WTC11 (cell line): ENCODE data around the gene DYRK1A. TPM values are rescaled to one million over a fixed set of nuclear protein-coding genes. Genes with fewer than 3 reads are reported as not detected.
A peak's percentile ranks its signal among the peaks of the same experiment; 100 is the strongest.

Experiments used
- ATF1 ChIP-seq: sonication (generic); formaldehyde crosslinking; IDR thresholded peaks from 2 replicates; pipeline ENCODE4 v1.8.1; 2023; ENCODE audit warnings: mild to moderate bottlenecking, moderate library complexity, missing genetic modification reagents
- ATF6 ChIP-seq: sonication (generic); formaldehyde crosslinking; IDR thresholded peaks from 2 replicates; pipeline ENCODE4 v1.8.1; 2023; ENCODE audit warnings: mild to moderate bottlenecking, missing genetic modification reagents
- CBFB ChIP-seq: sonication (generic); formaldehyde crosslinking; IDR thresholded peaks from 2 replicates; pipeline ENCODE4 v1.8.1; 2022; ENCODE audit warnings: mild to moderate bottlenecking, low read depth, missing genetic modification reagents
- CREB1 ChIP-seq: sonication (generic); formaldehyde crosslinking; IDR thresholded peaks from 2 replicates; pipeline ENCODE4 v1.8.0; 2023; ENCODE audit warnings: mild to moderate bottlenecking, missing genetic modification reagents
- E2F1 ChIP-seq: sonication (generic); formaldehyde crosslinking; IDR thresholded peaks from 2 replicates; pipeline ENCODE4 v1.8.0; 2022; ENCODE audit warnings: mild to moderate bottlenecking, missing genetic modification reagents
- E2F4 ChIP-seq: sonication (generic); formaldehyde crosslinking; IDR thresholded peaks from 2 replicates; pipeline ENCODE4 v1.8.1; 2022; ENCODE audit warnings: low read depth, mild to moderate bottlenecking, moderate library complexity, missing genetic modification reagents, borderline replicate concordance
- ESRRA ChIP-seq: sonication (generic); formaldehyde crosslinking; IDR thresholded peaks from 2 replicates; pipeline ENCODE4 v1.8.1; 2022; ENCODE audit warnings: mild to moderate bottlenecking, missing genetic modification reagents, borderline replicate concordance
- ETV6 ChIP-seq: sonication (generic); formaldehyde crosslinking; IDR thresholded peaks from 2 replicates; pipeline ENCODE4 v1.8.1; 2022; ENCODE audit warnings: mild to moderate bottlenecking, missing genetic modification reagents
- FOXJ3 ChIP-seq: sonication (generic); formaldehyde crosslinking; IDR thresholded peaks from 2 replicates; pipeline ENCODE4 v1.9.0; 2021; ENCODE audit warnings: missing genetic modification reagents, mild to moderate bottlenecking, borderline replicate concordance
- IRF2 ChIP-seq: sonication (generic); formaldehyde crosslinking; IDR thresholded peaks from 2 replicates; pipeline ENCODE4 v1.8.0; 2022; ENCODE audit warnings: low read depth, missing genetic modification reagents, borderline replicate concordance
- JUN ChIP-seq: sonication (generic); formaldehyde crosslinking; IDR thresholded peaks from 2 replicates; pipeline ENCODE4 v1.8.0; 2023; ENCODE audit warnings: mild to moderate bottlenecking, missing genetic modification reagents
- KAT7 ChIP-seq: sonication (generic); formaldehyde crosslinking; IDR thresholded peaks from 2 replicates; pipeline ENCODE4 v1.8.1; 2023; ENCODE audit warnings: missing genetic modification reagents, mild to moderate bottlenecking, borderline replicate concordance
- MYBL2 ChIP-seq: sonication (generic); formaldehyde crosslinking; IDR thresholded peaks from 2 replicates; pipeline ENCODE4 v1.8.1; 2023; ENCODE audit warnings: mild to moderate bottlenecking, moderate library complexity, missing genetic modification reagents
- NFATC4 ChIP-seq: fragments of 250-450 bp; sonication (Bioruptor Pico); IDR thresholded peaks from 2 replicates; pipeline ENCODE4 v1.9.0; 2021; ENCODE audit warnings: mild to moderate bottlenecking
- NR3C1 ChIP-seq: sonication (generic); formaldehyde crosslinking; conservative IDR thresholded peaks from 2 replicates; pipeline ENCODE4 v1.8.1; 2023; ENCODE audit warnings: low read depth, mild to moderate bottlenecking, missing genetic modification reagents
- OVOL2 ChIP-seq: fragments of 250-450 bp; sonication (Bioruptor Pico); IDR thresholded peaks from 2 replicates; pipeline ENCODE4 v1.9.0; 2021; ENCODE audit warnings: mild to moderate bottlenecking, borderline replicate concordance
- PREB ChIP-seq: sonication (generic); formaldehyde crosslinking; IDR thresholded peaks from 2 replicates; pipeline ENCODE4 v1.8.1; 2022; ENCODE audit warnings: mild to moderate bottlenecking, missing genetic modification reagents, moderate library complexity, borderline replicate concordance
- RELA ChIP-seq: sonication (generic); formaldehyde crosslinking; IDR thresholded peaks from 2 replicates; pipeline ENCODE4 v1.8.1; 2022; ENCODE audit warnings: missing genetic modification reagents, mild to moderate bottlenecking, borderline replicate concordance
- RORB ChIP-seq: fragments of 250-450 bp; sonication (Bioruptor Pico); IDR thresholded peaks from 2 replicates; pipeline ENCODE4 v1.9.0; 2021; ENCODE audit warnings: mild to moderate bottlenecking
- SMAD4 ChIP-seq: sonication (generic); formaldehyde crosslinking; IDR thresholded peaks from 2 replicates; pipeline ENCODE4 v1.8.0; 2022; ENCODE audit warnings: mild to moderate bottlenecking, missing genetic modification reagents
- SP1 ChIP-seq: sonication (generic); formaldehyde crosslinking; conservative IDR thresholded peaks from 2 replicates; pipeline ENCODE4 v1.8.1; 2022; ENCODE audit warnings: missing genetic modification reagents
- TEAD1 ChIP-seq: sonication (generic); formaldehyde crosslinking; IDR thresholded peaks from 2 replicates; pipeline ENCODE4 v1.8.0; 2022; ENCODE audit warnings: mild to moderate bottlenecking, missing genetic modification reagents
- TP53 ChIP-seq: sonication (generic); formaldehyde crosslinking; IDR thresholded peaks from 2 replicates; pipeline ENCODE4 v1.8.1; 2023; ENCODE audit warnings: mild to moderate bottlenecking, missing genetic modification reagents
- ZMAT4 ChIP-seq: fragments of 250-450 bp; sonication (Bioruptor Pico); IDR thresholded peaks from 2 replicates; pipeline ENCODE4 v1.9.0; 2021; ENCODE audit warnings: mild to moderate bottlenecking
- ZNF121 ChIP-seq: sonication (generic); formaldehyde crosslinking; IDR thresholded peaks from 2 replicates; pipeline ENCODE4 v1.8.0; 2023; ENCODE audit warnings: missing genetic modification reagents
- ZNF138 ChIP-seq: sonication (generic); formaldehyde crosslinking; conservative IDR thresholded peaks from 2 replicates; pipeline ENCODE4 v1.8.1; 2022; ENCODE audit warnings: mild to moderate bottlenecking, moderate library complexity, missing genetic modification reagents
- ZNF219 ChIP-seq: sonication (generic); formaldehyde crosslinking; IDR thresholded peaks from 2 replicates; pipeline ENCODE4 v1.8.0; 2023; ENCODE audit warnings: missing genetic modification reagents, mild to moderate bottlenecking, borderline replicate concordance
- ZNF416 ChIP-seq: fragments of 250-450 bp; sonication (Bioruptor Pico); IDR thresholded peaks from 2 replicates; pipeline ENCODE4 v1.9.0; 2021; ENCODE audit warnings: mild to moderate bottlenecking, inconsistent platforms
- ZNF423 ChIP-seq: fragments of 250-450 bp; sonication (Bioruptor Pico); IDR thresholded peaks from 2 replicates; pipeline ENCODE4 v2.1.2; 2022; ENCODE audit warnings: mild to moderate bottlenecking, moderate library complexity
- total RNA-seq: library from RNA; stranded (reverse); gene quantifications from 3 replicates; pipeline ENCODE4 v1.2.3, GENCODE V29; 2021
- TF ChIP-seq, protein P1 (sequence below): sonication (generic); formaldehyde crosslinking; IDR thresholded peaks from 2 replicates; pipeline ENCODE4 v1.8.0; 2023; ENCODE audit warnings: missing genetic modification reagents
- TF ChIP-seq, protein P2 (sequence below): sonication (generic); formaldehyde crosslinking; IDR thresholded peaks from 2 replicates; pipeline ENCODE4 v1.8.1; 2022; ENCODE audit warnings: low read depth, missing genetic modification reagents, borderline replicate concordance
- TF ChIP-seq, protein P3 (sequence below): sonication (generic); formaldehyde crosslinking; IDR thresholded peaks from 2 replicates; pipeline ENCODE4 v1.8.0; 2022; ENCODE audit warnings: mild to moderate bottlenecking, missing genetic modification reagents

Gene DYRK1A
- total RNA-seq, 1 experiment from 2014 or later: 56.5 TPM

GRCh38 chr21:37563641-37564340, 197.2 kb downstream of the DYRK1A start (continued):
- TF ChIP-seq KAT7 (CRISPR knock-in tag) (no peak), ESRRA (CRISPR knock-in tag) (no peak), ZNF423 (no peak), OVOL2 (CRISPR knock-in tag) (no peak), RELA (CRISPR knock-in tag) (peak; percentile 71), PREB (CRISPR knock-in tag) (no peak), TEAD1 (peak; percentile 87), JUN (CRISPR knock-in tag) (peak; percentile 70; the same call in 1 of the 2 replicates), CBFB (CRISPR knock-in tag) (no peak), ZMAT4 (no peak), ZNF121 (CRISPR knock-in tag) (no peak), IRF2 (CRISPR knock-in tag) (no peak), ZNF416 (CRISPR knock-in tag) (no peak), SMAD4 (CRISPR knock-in tag) (peak; percentile 79), E2F4 (CRISPR knock-in tag) (0 out of 2 replicates have a peak, but pooled peaks have one; percentile 13), NR3C1 (CRISPR knock-in tag) (no peak), E2F1 (peak; percentile 84), ATF1 (CRISPR knock-in tag) (no peak), MYBL2 (CRISPR knock-in tag) (peak; percentile 79; the same call in 1 of the 2 replicates), SP1 (CRISPR knock-in tag) (peak; percentile 74), FOXJ3 (no peak), TP53 (CRISPR knock-in tag) (no peak; the same call in 1 of the 2 replicates), ETV6 (CRISPR knock-in tag) (peak; percentile 94), ZNF219 (CRISPR knock-in tag) (peak; percentile 28; the same call in 1 of the 2 replicates), ATF6 (CRISPR knock-in tag) (no peak), RORB (CRISPR knock-in tag) (no peak), ZNF138 (CRISPR knock-in tag) (no peak), NFATC4 (CRISPR knock-in tag) (no peak), CREB1 (CRISPR knock-in tag) (peak; percentile 58; the same call in 1 of the 2 replicates)
- TF ChIP-seq, protein P1, sequence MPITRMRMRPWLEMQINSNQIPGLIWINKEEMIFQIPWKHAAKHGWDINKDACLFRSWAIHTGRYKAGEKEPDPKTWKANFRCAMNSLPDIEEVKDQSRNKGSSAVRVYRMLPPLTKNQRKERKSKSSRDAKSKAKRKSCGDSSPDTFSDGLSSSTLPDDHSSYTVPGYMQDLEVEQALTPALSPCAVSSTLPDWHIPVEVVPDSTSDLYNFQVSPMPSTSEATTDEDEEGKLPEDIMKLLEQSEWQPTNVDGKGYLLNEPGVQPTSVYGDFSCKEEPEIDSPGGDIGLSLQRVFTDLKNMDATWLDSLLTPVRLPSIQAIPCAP (CRISPR knock-in tag): peak; percentile 80
- TF ChIP-seq, protein P2, sequence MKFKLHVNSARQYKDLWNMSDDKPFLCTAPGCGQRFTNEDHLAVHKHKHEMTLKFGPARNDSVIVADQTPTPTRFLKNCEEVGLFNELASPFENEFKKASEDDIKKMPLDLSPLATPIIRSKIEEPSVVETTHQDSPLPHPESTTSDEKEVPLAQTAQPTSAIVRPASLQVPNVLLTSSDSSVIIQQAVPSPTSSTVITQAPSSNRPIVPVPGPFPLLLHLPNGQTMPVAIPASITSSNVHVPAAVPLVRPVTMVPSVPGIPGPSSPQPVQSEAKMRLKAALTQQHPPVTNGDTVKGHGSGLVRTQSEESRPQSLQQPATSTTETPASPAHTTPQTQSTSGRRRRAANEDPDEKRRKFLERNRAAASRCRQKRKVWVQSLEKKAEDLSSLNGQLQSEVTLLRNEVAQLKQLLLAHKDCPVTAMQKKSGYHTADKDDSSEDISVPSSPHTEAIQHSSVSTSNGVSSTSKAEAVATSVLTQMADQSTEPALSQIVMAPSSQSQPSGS (CRISPR knock-in tag): no peak
- TF ChIP-seq, protein P3, sequence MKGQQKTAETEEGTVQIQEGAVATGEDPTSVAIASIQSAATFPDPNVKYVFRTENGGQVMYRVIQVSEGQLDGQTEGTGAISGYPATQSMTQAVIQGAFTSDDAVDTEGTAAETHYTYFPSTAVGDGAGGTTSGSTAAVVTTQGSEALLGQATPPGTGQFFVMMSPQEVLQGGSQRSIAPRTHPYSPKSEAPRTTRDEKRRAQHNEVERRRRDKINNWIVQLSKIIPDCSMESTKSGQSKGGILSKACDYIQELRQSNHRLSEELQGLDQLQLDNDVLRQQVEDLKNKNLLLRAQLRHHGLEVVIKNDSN: peak; percentile 99
